ENCODE data around the gene KRT3. TPM values are rescaled to one million over a fixed set of nuclear protein-coding genes. Genes with fewer than 3 reads are reported as not detected.
A peak's percentile ranks its signal among the peaks of the same experiment; 100 is the strongest.

The KRT3 gene
- total and polyA plus RNA-seq, 2 donors (not counting 1 experiment from before 2014, with no cell fraction given) = not detected

GRCh38 chr12:52741375-52742195 is 54.3 kb downstream of the KRT3 start:
- intact Hi-C loops (cut with micrococcal nuclease) = no loop called here
- Histone ChIP-seq H3K9ac (ENCODE audit: low read length) (no peak overlapping the region), H3K4me2 (replicated peaks; ENCODE audit: low read depth, low read length, poor library complexity, severe bottlenecking) (no peak overlapping the region), H3K36me3 (replicated peaks in 1 of 2; ENCODE audit: control extremely low read depth in 1 of 2, control insufficient read depth in 1 of 2, extremely low read depth in 1 of 2, insufficient read depth in 2 of 2, low read length in 1 of 2) (no peaks in the 10 kb centered on the region), H3K9me3 (ENCODE audit: control extremely low read depth in 1 of 3, control insufficient read depth in 2 of 3, insufficient read depth in 1 of 3, low read length in 2 of 3) (peaks cover 0 to 10% (median 0%) of the 10 kb centered on the region in 3 donors), H3K27ac (ENCODE audit: low read length in 2 of 2) (no peak overlapping the region), H3K4me1 (ENCODE audit: control insufficient read depth in 2 of 2, insufficient read depth in 2 of 2, low read length in 2 of 2) (no peaks in the 10 kb centered on the region), H2AFZ (ENCODE audit: insufficient read depth, low read depth, low read length, poor library complexity, severe bottlenecking) (no peak overlapping the region), H3K27me3 (replicated peaks in 1 of 4; ENCODE audit: control extremely low read depth in 1 of 4, control insufficient read depth in 3 of 4, insufficient read depth in 4 of 4, low read length in 3 of 4) (peaks cover 0 to 10% (median 0%) of the 10 kb centered on the region in 4 experiments), H3K79me2 (ENCODE audit: control insufficient read depth, insufficient read depth, low read length) (no peaks in the 10 kb centered on the region), H3K4me3 (ENCODE audit: control extremely low read depth in 1 of 5, extremely low read depth in 1 of 5, insufficient read depth in 1 of 5, low read depth in 2 of 5, low read length in 4 of 5) (no peak overlapping the region), H4K20me1 (ENCODE audit: control insufficient read depth, insufficient read depth, low read length, poor library complexity, severe bottlenecking) (no peaks in the 10 kb centered on the region)
- DNase-seq (peak; percentile 14), ATAC-seq (ENCODE audit: low read depth) (no peak)
- no peak for TF ChIP-seq EZH2 (IDR thresholded peaks at IDR 0.05; ENCODE audit: borderline replicate concordance, insufficient read depth, low read depth, low read length, poor library complexity, severe bottlenecking)
- TF ChIP-seq, protein P1, sequence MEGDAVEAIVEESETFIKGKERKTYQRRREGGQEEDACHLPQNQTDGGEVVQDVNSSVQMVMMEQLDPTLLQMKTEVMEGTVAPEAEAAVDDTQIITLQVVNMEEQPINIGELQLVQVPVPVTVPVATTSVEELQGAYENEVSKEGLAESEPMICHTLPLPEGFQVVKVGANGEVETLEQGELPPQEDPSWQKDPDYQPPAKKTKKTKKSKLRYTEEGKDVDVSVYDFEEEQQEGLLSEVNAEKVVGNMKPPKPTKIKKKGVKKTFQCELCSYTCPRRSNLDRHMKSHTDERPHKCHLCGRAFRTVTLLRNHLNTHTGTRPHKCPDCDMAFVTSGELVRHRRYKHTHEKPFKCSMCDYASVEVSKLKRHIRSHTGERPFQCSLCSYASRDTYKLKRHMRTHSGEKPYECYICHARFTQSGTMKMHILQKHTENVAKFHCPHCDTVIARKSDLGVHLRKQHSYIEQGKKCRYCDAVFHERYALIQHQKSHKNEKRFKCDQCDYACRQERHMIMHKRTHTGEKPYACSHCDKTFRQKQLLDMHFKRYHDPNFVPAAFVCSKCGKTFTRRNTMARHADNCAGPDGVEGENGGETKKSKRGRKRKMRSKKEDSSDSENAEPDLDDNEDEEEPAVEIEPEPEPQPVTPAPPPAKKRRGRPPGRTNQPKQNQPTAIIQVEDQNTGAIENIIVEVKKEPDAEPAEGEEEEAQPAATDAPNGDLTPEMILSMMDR (IDR thresholded peaks at IDR 0.05) = no peak
- POLR2A ChIA-PET = no interaction called here
- no peak overlapping the region for H3K27ac Mint-ChIP-seq
- CTCF ChIA-PET = no interaction called here
- H3K4me3 Mint-ChIP-seq = no peak overlapping the region
- no peaks in the 10 kb centered on the region for H3K4me1 Mint-ChIP-seq
- no peaks in the 10 kb centered on the region for H3K9me3 Mint-ChIP-seq (ENCODE audit: insufficient read depth)
- H3K27me3 Mint-ChIP-seq = peaks cover 38% of the 10 kb centered on the region
- WGBS (ENCODE audit: insufficient coverage) = 32% methylated on average over 11 of the region's 16 CpGs

GRCh38 chr12:52740584-52740983 is 55.3 kb downstream of the KRT3 start:
- no peak overlapping the region for H3K27ac ChIP-seq (ENCODE audit: low read length in 2 of 2)
- intact Hi-C loops (cut with micrococcal nuclease) = no loop called here
- no peak overlapping the region for H2AFZ ChIP-seq (ENCODE audit: insufficient read depth, low read depth, low read length, poor library complexity, severe bottlenecking)
- H3K27me3 ChIP-seq (replicated peaks in 1 of 4; ENCODE audit: control extremely low read depth in 1 of 4, control insufficient read depth in 3 of 4, insufficient read depth in 4 of 4, low read length in 3 of 4) = peaks cover 0 to 10% (median 0%) of the 10 kb centered on the region in 4 experiments
- no peaks in the 10 kb centered on the region for H3K79me2 ChIP-seq (ENCODE audit: control insufficient read depth, insufficient read depth, low read length)
- H3K9me3 ChIP-seq (ENCODE audit: control extremely low read depth in 1 of 3, control insufficient read depth in 2 of 3, insufficient read depth in 1 of 3, low read length in 2 of 3) = peaks cover 0 to 10% (median 0%) of the 10 kb centered on the region in 3 donors
- H3K36me3 ChIP-seq (replicated peaks in 1 of 2; ENCODE audit: control extremely low read depth in 1 of 2, control insufficient read depth in 1 of 2, extremely low read depth in 1 of 2, insufficient read depth in 2 of 2, low read length in 1 of 2) = no peaks in the 10 kb centered on the region
- DNase-seq = no peak
- ATAC-seq (ENCODE audit: low read depth) = no peak
- no peak overlapping the region for H3K4me2 ChIP-seq (replicated peaks; ENCODE audit: low read depth, low read length, poor library complexity, severe bottlenecking)
- Mint-ChIP-seq H3K9me3 (ENCODE audit: insufficient read depth) (no peaks in the 10 kb centered on the region), H3K4me1 (no peaks in the 10 kb centered on the region), H3K27me3 (peaks cover 41% of the 10 kb centered on the region), H3K4me3 (no peak overlapping the region), H3K27ac (no peak overlapping the region)
- TF ChIP-seq, protein P1 (IDR thresholded peaks at IDR 0.05) = no peak
- no peak for TF ChIP-seq EZH2 (IDR thresholded peaks at IDR 0.05; ENCODE audit: borderline replicate concordance, insufficient read depth, low read depth, low read length, poor library complexity, severe bottlenecking)
- ChIA-PET POLR2A (no interaction called here), CTCF (no interaction called here)
- H3K4me1 ChIP-seq (ENCODE audit: control insufficient read depth in 2 of 2, insufficient read depth in 2 of 2, low read length in 2 of 2) = no peaks in the 10 kb centered on the region
- H3K9ac ChIP-seq (ENCODE audit: low read length) = no peak overlapping the region
- no peaks in the 10 kb centered on the region for H4K20me1 ChIP-seq (ENCODE audit: control insufficient read depth, insufficient read depth, low read length, poor library complexity, severe bottlenecking)
- no peak overlapping the region for H3K4me3 ChIP-seq (ENCODE audit: control extremely low read depth in 1 of 5, extremely low read depth in 1 of 5, insufficient read depth in 1 of 5, low read depth in 2 of 5, low read length in 4 of 5)
